Stimulated activated CD4-positive, alpha-beta T cell treated with anti-CD3 and anti-CD28 coated beads, Interleukin-1b, Interleukin-23, amount 100 ng/mL, for 4 hours (primary cell): ENCODE results near the gene TSEN54.

Experiments
- DNase-seq, 2 donors: peaks; one replicate each; pipeline ENCODE4 v3.0.0-alpha.2; 2020; ENCODE audit warnings: low read depth in 2 of 2

TSEN54 gene

DNA sequence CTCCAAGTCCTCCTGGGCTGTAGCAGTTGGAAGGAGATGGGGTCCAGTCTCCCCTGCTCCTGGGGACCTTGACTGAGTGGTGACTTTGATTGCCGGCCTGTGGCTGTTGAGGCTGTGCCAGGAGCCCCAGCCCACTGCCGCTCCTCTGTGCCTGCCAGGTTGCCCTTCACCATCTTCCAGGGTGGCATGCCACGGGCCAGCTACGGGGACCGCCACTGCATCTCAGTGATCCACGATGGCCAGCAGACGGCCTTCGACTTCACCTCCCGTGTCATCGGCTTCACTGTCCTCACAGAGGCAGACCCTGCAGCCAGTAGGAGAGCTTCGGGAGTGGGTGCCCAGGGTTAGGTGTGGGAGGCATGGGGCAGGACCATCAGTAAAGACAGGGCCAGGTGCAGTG lies 47.9 kb downstream of the TSEN54 start:
- no peak for DNase-seq

GRCh38 chr17:75565066-75565465 lies 48.7 kb downstream of the TSEN54 start:
- no peak for DNase-seq

GRCh38 chr17:75565618-75566017 lies 49.3 kb downstream of the TSEN54 start:
- DNase-seq, result no peak

DNA sequence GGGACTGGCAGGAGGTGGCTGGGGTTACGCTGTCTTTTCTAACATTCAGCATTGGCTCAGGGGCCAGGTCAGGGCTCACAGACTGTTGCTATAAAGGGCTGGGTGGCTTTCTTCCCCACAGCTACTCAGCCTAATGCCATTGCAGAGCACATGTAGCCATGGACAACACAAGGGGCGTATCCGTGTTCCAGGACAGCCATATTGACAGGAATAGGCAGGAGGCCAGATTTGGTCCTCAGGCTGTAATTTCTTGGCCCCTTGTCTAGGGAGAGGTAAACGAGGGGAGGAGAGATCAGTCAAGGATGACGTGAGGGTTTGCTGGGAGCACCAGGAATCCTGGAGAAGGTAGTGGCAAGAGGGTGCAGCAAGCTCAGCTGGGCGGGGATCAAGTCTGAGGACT lies 50.1 kb downstream of the TSEN54 start:
- no peak for DNase-seq

DNA sequence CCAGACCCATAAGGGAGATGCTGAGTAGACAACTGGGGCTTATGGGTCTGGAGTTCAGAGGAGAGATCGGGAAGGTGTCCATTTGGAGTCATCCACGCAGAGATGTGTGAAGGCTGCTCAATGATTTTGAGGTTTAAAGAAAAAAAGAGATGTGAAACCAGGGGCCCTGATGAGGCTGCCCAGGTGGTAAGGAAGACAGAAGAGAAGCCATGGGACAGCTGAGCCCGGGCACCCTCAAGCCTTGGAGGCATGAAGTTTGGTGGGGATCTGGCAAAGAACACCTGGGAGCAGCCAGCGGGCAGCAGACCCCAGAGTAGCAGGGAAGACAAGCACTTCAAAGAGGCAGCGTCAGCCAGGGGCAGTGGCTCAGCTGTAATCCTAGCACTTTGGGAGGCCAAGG lies 50.5 kb downstream of the TSEN54 start:
- no peak for DNase-seq

DNA sequence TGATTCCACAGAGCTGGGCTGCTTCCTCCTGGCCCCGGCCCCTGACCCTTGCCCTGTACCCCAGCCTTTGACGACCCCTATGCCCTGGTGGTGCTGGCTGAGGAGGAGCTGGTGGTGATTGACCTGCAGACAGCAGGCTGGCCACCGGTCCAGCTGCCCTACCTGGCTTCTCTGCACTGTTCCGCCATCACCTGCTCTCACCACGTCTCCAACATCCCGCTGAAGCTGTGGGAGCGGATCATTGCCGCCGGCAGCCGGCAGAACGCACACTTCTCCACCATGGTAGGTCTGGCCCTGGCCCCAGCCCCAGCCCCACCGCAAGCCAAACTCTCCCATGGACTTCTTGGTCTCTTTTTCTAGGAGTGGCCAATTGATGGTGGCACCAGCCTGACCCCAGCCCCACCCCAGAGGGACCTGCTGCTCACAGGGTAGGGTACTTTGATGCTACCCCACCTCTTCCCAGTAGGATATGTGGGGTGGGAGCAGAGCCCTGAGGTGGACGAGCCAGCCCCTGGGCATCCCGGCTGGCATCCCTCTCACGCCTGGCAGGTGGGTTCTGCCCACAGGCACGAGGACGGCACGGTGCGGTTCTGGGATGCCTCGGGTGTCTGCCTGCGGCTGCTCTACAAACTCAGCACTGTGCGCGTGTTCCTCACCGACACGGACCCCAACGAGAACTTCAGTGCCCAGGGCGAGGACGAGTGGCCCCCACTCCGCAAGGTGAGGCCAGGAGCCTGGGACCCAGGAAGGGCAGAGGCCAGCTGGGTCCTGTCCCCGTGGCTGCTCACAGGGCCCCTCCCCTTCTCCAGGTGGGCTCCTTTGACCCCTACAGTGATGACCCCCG lies 52.3 kb downstream of the TSEN54 start:
- DNase-seq, result no peak

- DNase-seq, result no peak
These were observed 53.8 kb downstream of the TSEN54 start for GRCh38 chr17:75570034-75570676.

- no peak for DNase-seq
These were observed 54.4 kb downstream of the TSEN54 start for GRCh38 chr17:75570772-75571171.

DNA sequence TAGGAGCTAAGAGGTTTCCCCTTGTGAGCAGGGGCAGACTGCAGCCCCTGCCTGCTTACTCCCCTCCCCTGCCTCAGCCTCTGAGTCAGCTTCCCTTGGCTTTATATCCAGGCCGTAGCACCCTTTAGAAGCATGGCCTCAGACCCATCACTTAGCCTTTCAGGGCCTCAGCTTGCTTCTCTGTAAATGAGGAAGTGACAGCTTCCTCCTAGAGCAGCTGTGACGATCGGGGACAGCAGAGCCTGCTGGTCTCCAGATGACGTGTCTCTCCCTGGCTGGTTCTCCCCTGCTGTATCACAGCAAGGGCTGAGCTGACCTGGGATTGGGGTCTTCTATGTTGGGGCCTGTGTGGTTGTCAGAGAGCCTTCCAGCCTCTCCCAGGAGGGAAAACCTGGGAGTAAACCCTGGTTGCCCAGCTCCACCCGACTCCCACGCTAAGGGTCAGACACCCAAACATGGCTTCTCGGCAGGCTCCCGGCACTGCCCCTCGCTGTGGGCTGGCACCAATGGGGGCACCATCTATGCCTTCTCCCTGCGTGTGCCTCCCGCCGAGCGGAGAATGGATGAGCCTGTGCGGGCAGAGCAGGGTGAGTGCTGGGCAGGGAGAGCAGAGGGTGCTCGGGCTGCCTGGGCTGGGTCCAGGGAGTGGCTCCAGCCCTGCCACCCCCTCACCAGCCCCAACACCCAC lies 55.0 kb downstream of the TSEN54 start:
- DNase-seq, result no peak

DNA sequence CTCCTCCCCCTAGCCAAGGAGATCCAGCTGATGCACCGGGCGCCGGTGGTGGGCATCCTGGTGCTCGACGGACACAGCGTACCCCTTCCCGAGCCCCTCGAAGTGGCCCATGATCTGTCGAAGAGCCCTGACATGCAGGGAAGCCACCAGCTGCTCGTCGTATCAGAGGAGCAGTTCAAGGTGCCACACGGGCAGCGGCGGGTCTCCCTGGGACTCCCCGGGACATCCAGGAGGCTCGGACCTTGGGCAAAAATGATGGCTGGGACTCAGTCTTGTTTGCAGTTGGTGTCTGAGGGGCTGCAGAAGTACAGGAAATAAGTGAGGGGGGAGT lies 55.5 kb downstream of the TSEN54 start:
- DNase-seq, result no peak

GRCh38 chr17:75572713-75573539 lies 56.6 kb downstream of the TSEN54 start:
- no peak for DNase-seq

DNA sequence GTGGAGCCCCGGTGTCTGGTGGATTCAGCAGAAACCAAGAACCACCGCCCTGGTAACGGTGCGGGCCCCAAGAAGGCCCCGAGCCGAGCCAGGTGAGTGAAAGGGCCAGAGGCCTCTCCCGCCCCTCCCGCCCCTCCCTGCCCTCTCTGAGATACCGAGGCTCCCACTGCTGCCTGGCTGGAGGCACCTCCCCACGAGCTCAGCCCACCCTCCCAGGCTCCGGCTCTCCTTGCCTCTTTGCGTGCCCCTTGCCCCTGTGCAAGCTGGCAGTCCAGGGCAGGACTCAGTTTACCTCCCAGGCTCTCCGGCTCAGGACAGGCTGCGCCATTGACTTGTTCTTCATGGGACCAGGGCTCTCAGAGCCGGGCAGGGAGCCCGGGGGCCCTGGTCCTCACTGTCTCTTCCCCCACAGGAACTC lies 57.2 kb downstream of the TSEN54 start:
- DNase-seq, result no peak

- DNase-seq, result no peak
These were observed 57.7 kb downstream of the TSEN54 start for GRCh38 chr17:75573994-75574393.
